ENCODE results near the gene SREK1IP1.

SREK1IP1 gene

DNA sequence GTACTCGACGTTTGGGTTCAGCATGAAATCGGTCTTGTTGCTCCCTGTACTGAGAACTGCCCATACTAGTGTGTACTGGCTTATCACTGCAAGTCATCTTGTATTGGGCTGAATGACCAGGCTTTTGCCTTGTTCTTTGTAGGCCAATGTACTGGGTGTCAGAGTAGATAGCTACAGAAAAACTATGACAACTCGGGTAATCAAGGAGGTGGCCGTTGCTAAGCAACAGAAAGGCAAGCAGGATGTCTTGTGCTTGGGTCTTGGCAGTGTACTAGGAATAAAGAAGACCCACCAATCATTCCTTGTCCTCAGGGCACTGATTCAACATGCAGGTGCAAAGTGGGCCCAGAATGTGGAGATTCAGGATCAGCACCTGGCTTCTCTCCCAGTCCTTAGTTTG, 90.1 kb downstream of the SREK1IP1 start:
- no peak for DNase-seq

GRCh38 chr5:64671678-64672077, 96.8 kb downstream of the SREK1IP1 start:
- no peak for DNase-seq

DNA sequence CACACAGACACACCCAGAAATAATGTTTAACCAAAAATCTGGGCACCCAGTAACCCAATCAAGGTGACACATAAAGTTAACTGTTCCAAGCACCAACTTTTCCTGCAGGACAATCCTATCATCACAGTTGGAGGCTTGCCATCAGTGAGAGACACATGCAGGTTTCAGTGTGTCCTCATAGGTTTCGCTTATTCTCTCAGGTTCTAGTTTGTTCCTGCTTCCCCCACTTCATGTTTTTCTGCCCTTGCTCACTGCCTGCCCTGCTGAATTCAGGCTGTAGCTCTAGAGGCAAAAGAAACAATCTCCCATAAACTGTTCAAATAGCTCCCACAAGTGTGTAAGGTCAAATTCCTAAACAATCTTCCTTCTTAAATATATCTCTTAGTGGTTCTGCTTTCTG, 98.2 kb downstream of the SREK1IP1 start:
- DNase-seq: no peak
